GM19438 (cell line): ENCODE data around the gene GOLGA2.
"Not testable (repeated sequence)": the region's sequence is repeated elsewhere in the genome, so short reads cannot be mapped to it uniquely, and the experiment has no call there.

Experiments
- ATAC-seq: cut with Tn5 transposase; IDR thresholded peaks from one replicate; pipeline ENCODE4 v1.9.1; 2021; ENCODE audit warnings: low read depth; ENCODE audit not compliant: unreplicated experiment

Gene GOLGA2

DNA sequence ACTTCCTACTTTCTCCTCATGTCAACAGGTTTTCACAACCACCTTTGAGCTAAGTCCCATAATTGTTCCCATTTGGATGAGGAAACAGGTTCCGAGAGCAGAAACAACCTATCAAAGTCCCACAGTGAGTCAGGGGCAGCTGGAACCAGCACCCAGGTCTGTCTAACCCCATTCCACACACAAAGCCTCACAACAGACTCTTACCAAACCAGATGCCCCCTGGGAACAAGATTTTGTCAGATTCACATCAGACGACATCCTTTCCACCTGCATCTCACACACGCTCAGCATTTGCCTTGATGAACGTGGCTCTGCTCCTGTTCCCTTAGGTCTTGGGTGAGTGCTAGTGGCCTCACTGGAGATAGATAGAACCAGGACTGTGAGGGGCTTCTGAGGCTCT, 17.3 kb upstream of the GOLGA2 start:
- no peak for ATAC-seq

DNA sequence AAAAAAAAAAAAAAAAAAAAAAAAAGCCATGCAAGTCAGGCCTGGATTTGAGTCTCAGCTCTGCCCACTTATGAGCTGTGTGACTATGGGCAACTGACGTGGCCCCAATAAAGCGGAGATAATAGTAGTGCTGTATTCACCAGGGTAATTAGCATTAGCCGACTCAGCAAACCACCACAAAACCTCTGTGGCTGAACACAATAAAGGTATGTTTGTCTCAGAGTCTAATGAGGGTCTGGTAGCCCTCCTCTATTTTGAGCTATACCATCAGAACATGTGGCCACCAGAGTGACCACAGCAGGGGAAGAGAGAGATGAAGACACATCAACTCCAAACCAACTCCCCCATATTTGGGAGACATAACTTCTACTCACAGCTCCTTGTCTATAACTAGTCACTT, 16.2 kb upstream of the GOLGA2 start:
- no peak for ATAC-seq

DNA sequence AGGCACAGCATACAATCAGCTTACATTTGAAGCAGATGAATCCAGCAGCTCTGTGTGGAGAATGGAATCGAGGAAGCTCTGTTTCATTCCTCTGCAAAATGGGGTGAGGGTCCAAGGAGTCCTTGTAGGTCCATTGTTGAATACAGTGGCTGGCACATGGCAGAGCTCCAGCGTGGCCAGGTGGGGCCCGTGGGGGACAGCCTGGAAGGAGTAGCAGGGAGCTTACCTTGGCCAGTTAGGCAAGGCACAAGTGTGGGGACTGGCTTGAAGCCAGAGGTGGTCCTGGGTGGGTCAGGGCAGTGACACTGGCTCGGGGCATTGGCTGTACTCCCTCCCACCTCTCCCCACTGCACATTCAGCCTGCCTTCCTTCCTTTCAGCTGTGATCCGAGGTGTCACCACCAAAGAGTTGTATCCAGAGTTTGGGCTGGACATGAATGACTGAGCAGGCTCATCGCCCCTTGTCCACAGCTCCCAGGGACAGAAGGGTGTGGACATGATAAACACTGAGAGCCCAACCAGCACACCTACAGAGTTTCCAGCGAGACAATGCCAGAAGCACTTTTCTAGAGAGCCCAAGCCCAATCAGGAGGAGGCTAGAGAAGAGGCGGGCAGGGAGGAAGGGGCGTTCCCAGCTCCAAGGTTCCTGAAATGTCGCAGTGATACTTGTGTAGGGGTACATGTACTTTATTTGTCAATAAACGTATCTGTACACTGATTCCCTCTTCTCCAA, 12.6 kb upstream of the GOLGA2 start:
- no peak for ATAC-seq

DNA sequence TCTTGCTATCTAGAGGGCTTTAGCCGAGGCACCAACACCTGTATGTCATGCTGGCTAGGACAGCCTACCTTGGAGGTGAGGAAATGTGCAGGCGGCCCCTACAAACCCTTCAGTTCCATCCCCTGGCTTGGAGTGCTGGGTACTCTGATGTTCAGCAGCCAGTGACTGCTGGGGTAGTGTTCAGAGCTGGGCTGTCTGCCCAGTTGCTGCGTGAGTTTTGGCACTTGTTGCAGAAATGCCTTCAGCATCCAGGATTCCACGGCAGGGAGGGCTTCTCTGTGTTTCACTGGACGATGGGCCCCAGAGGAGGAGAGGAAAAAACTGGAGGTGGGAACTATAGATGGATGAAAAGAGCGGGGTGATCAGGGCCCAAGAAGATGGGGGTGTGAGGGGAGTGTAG, 10.6 kb upstream of the GOLGA2 start:
- no peak for ATAC-seq

DNA sequence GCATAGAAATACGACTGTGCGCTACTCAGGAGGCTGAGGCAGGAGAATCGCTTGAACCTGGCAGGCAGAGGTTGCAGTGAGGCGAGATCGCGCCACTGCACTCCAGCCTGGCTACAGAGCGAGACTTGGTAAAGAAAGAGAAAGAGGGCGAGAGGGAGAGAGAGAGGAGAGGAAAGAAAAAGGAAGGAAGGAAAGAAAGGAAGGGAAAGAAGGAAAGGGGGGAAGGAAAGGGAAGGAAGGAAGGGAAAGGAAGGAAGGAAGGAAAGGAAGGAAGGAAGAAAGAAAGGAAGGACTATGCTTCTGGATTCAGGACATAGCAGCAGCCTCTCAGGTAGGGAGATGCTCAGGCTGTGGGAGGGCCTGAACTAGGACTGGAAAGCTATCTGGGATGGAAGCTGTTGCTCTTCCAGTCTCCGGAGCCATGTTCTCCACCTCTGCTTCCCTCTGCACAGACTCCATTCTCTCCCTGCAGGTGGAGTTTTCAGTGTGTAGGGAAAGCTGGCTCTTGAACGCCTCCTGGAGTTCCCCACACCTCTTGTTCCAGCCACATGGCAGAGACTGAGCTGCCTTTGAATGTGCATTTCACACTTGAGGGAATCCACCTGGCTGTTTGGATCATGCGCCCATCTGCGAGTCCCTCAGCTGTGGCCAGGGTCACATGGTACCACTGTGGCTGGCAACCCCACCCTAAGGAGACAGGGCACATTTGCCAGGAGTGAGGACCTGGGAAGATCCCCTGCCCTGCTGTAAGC, 9.4 kb upstream of the GOLGA2 start:
- ATAC-seq, result no peak

DNA sequence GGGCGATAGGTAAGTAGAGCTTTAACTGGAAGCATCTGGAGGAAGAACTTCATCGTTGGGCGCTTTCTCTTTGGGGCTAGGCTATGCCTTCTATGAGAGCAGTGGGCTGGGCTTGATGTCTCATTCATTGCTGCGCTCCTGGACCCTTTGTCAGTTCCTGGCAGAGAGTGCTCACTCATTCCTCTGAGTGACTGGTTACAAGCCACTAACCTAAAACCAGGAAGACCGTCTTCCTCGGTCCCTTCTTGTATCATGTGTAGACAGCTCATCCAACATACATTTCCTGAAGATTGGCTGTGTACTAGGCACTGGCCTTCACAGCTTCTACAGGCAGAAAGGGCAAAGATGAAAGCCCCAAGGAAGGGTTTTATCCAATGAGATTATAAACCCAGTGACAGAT, 6.7 kb upstream of the GOLGA2 start:
- ATAC-seq, result no peak

DNA sequence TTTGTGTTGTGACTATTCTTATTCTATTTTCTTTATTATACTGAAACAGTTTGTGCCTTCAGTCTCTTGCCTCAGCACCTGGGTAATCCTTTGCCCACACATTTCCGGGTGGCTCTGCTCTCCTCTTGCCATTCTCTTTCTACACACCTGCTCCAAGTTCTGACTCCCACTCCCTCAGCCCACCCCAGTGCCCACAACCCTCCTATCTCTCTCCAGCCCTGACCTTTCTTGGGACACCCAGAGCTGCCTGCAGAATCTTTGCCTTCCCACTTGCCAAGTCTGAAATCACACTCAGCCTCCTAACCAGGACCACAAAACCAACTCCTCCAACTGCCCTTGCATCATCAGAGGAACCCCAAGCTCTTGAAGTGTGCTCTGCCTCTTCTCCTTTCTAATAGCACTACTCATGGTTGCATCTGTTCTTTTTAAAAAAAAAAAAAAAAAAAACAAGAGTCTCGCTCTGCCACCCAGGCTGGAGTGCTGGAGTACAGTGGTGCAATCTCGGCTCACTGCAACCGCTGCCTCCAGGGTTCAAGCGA, 4.3 kb upstream of the GOLGA2 start:
- ATAC-seq, result no peak

DNA sequence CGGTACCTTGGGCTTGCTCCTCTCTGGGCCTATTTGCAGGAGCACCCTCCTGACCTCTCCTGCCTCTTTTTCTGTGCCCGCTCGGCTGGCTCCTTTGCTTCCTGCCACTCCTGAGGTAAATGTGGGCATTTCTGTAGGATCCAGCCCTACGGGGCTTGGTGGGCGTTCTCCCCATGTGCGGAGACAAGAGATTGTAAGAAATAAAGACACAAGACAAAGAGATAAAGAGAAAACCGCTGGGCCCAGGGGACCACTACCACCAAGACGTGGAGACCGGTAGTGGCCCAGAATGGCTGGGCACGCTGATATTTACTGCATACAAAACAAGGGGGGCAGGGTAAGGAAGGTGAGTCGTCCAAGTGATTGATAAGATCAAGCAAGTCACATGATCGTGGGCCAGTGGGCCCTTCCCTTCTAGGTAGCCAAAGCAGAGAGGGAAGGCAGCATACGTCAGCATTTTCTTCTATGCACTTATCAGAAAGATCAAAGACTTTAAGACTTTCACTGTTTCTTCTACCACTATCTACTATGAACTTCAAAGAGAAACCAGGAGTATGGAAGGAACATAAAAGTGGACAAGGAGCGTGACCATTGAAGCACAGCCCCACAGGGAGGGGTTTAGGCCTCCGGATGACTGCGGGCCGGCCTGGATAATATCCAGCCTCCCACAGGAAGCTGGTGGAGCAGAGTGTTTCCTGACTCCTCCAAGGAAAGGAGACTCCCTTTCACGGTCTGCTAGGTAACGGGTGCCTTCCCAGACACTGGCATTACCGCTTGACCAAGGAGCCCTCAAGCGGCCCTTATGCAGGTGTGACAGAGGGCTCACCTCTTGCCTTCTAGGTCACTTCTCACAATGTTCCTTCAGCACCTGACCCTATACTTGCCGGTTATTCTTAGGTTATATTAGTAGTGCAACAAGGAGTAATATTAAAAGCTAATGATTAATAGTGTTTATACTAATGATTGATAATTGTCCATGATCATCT, 3.6 kb upstream of the GOLGA2 start:
- not testable (repeated sequence) for ATAC-seq

DNA sequence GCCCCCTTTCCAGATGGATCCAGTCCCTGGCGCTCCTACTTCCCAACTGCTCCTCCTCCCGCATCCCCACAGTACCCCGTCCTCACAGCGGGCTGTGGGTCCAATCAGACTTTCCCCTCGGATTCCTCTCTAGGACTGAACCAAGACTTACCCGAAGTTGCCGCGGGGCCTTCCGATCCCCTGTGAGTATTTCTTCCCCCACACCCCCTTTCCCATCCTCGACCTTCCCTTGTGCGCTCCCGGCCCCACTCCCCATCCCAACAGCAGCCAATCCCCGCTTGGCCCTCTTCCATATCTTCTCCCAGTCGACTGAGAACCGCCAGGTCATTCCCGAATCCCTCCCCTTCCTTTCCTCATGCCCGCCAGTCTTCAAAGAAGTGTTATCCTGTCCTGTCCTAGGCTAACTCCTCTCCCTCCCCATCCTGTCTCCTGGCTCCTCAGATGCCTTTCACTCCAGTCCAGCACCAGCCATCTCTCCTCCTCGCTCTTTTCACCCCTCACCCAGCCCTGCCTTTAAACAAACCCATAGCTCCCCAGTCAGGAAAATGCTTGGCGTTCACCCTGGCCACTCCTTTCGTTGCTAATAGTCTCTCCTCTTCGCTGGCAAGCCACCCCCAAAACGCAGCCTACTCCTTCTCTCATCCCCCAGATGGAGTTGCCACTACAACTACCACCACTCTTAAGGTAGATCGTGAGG, 915 bp upstream of the GOLGA2 start:
- no peak for ATAC-seq

DNA sequence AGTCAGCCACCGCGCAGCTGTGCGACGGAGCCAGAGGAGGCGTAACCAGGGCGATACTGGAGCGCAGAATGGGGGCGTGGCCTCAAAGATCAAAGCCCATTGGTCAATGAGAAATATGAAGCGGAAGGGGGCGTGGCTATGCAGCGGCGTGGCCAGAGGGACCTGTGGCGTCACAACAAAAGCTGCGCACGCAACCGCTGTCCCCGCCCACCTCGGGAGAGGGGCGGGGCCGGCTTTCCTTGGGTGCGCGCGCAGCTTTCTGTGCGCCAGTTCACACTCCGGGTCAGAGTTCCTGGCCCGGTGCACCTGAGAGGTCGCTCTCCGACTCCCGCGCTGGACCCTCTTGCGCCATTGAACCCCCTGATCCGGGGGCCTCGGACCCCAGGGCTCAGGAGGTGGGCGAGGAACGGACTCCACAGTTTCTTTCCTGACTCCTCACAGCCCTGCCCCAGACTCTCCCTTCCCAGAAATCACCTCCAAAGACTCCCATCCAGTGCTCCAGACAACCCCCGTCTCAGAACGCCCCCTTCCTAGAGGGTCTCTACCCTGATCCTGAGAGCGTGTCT, 284 bp upstream of the GOLGA2 start, which contains the start of gene SWI5:
Gene SWI5, plus strand, starts transcription at position 269 of the 566 bp plus-strand sequence.
- ATAC-seq, result peak; percentile 96

DNA sequence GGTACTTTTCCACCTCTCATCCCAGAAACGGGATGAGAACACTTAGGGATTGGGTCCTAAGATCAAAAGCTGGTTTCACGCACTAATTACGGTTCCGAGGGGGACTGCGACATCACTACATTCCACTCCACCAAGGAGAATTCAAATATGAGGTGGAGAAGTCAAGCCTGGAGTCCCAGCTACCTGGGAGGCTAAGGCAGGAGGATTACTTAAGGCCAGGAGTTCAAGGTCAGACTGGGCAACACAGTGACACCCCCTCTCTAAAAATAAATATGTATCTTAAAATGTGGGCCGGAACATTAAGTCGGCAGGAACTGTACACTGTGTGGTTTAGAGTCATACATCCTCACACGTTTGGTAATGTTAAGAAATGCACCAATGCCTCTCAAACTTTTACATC, 1.6 kb downstream of the GOLGA2 start:
- ATAC-seq, result no peak

DNA sequence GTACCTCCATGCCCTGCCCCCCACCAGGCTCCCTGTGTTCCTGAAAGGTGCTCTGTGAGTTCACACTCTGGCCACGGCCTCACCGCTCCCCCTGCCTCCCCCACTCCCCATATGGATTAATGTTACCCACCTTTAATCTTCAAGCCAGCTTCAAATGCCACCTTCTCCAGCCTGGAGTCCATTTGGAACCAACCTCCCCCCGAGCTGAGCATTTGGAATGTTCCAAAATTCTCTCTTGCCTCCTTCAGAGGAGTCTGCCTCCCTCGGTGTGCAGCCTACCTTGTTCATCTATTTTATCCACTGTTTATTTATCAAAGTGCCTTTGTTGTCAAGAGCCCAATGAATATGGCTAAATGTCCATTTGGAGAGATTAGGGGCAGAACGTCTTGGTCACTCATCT, 4.3 kb downstream of the GOLGA2 start:
- no peak for ATAC-seq

DNA sequence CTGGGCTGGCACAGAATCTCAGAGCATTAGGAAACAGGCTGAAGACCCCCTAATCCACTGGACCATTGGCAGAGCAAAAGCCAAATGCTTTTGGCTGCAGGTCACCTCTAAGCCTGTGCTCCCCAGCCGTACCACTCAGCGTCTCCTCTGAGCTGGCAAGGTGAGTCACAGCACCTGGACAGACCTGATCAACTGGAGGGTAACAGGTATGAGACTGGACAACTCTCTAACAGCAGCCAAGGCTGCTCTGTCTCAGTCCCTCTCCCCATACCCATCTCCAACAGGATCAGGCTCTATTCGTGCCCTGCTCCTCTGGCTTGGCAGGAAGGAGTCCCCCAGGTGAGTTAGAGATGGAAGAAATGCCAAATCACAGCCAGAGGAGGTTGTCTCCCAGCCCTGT, 4.7 kb downstream of the GOLGA2 start:
- no peak for ATAC-seq

DNA sequence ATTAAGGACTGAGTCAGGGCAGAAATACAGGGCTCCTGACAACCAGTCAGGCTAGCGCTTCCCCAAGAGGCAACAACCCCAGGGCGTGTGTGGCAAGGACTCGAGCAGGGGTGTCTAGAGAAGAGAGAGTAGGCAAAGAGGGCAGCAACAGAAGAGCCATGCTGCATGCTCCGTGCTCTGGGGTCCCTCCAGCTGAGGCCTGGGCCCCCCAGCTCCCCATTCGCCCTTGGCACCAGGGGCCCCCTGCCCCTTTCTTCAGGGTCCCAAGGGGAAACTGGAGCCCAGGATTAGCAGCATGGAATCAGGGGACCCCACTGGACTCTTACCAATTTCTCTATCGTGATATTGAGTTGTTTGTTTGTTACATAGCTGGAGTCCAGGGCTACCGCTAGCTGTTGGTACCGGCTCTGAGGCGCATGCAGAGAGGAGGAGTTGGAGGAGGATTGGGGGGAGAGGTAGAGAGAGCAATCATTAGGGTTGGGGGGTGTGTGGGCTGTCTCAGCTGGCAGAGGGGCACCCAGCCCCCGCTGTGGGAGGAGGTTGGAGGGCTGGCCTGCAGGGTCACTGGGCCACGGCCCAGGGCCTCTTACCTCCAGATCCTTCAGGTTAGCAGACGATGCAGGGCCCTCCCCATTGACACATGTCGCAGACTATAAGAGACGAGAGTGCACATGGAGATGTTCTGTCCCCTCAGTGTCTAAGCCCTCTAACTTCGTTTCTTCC, 8.8 kb downstream of the GOLGA2 start:
- ATAC-seq, result no peak

DNA sequence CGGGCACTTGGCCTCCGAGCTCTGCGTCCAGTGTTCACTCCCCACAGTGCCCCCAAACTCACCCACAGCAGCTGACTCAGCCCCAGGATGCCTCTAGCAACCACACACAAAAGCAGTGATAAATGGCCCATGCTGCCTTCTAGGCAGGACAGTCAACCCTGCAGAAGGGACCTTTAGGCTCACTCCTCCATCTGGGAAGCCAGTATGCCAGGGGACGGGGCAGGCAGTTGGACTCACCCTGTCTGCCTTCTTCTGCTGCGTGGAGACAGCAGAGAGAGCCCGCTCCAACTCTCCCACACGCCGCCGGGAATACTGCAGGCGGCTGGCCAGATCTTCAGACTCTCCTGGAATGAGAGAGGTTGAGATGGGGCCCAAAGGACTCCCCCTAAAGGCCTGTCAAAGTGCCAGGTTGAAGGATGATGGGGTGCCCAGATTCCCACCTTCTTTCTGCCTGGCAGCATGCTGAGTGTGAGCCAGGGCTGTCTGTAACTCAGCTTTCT, 10.4 kb downstream of the GOLGA2 start:
- ATAC-seq, result no peak

DNA sequence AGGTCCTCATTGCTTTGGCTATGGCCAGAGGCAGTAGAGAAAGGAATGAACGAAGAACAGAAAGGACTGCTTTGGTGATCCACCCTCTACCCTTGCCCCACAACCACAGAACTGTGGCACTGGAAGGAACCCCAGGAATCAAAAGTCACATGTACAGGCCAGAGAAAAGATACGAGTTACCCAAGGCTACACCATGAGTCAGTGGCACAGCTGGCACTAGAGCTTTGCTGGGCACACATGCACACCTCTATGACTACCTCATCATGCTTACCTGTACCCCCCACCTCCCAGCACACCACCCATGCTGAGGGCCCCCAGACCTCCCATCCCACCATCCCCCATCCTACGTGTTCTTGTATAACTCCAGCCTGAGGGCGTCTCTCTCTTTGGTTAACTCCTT, 13.1 kb downstream of the GOLGA2 start:
- no peak for ATAC-seq

DNA sequence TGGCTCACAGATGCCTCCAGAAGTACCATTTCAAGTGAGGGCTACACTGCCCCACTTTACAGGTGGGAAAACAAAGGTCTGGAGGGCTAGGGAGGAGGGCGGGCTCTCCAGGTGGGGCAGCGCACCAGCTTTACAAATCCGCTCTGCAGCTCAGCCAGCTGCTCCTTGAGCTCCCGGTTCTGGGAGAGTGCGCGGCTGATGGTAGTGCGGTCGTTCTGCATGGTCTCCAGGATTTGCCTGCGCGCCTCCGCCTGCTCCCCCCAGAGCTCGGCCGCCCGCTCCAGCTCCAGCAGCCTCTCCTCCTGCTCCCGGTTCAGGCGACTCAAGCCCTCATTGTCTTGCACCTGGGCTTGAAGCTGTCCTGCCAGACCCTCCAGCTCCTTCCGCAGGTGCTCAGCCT, 15.5 kb downstream of the GOLGA2 start:
- no peak for ATAC-seq

DNA sequence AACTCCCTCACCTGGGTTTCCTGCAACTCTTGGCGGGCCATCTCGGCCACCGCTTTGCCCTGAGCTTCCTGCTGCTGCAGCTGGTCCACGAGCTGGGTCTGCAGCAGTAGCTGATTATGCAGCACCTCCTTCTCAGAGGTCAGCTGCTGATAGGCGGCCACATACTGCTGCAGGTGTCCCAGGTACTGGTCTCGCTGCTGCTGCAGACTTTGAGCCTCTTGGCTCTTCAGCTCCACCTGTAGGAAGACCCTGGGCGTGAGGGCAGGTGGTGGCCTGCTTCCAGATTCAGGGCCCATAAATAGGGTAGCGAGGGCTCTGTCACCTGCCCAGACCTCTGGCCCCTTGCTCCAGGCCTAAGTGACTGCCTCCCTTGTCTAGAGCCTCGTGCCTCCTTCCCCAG, 16.7 kb downstream of the GOLGA2 start:
- no peak for ATAC-seq

DNA sequence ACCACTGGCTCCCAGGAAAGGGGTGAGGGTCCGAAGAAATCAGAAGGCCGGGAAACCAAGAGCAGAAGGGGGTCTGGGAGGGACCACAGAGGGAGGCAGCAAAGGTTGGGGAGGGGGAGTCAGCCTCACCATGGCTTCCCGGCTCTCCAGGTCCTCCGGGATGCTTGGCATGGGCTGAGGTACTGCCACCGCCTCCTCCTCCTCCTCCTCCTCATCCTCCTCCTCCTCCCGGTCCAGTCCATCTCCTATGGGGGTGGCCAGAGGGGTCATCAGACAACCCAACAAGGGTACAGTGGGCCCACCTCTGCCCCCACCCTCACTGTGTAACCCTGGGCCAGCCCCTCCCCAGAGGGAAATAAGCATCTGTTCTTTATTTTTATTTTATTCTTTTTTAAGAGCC, 17.5 kb downstream of the GOLGA2 start:
- no peak for ATAC-seq
